H1 (cell line): ENCODE measurements around the gene SYNPO. TPM values are rescaled to one million over a fixed set of nuclear protein-coding genes. Genes with fewer than 3 reads are reported as not detected.

ENCODE experiments used
- CTCF ChIA-PET: fragments of 300-600 bp; sonication (Branson Sonifier 250); formaldehyde crosslinking; loops from one replicate; lab custom pipeline; 2021; ENCODE audit not compliant: partially characterized antibody; lab: Charles Lee
- POLR2A ChIA-PET: fragments of 300-600 bp; sonication (Branson Sonifier 250); formaldehyde crosslinking; loops from one replicate; lab custom pipeline; 2021; ENCODE audit warnings: inconsistent platforms; ENCODE audit not compliant: partially characterized antibody; lab: Charles Lee
- DNase-seq, 2 experiments: peaks; one replicate each; pipeline versions ENCODE4 v3.0.0 to v3.0.0-alpha.2; 2010 to 2022; ENCODE audit warnings: low spot score in 2 of 2, low read depth in 1 of 2, mixed read lengths in 1 of 2
- FAIRE-seq: peaks from 2 replicates; lab custom pipeline; 2011; peaks lifted over from hg19 to GRCh38; lab: Jason Lieb, UNC
- H2AFZ ChIP-seq: 2 replicates; pipeline ENCODE4 v1.8.1; 2012; ENCODE audit warnings: low read length, inconsistent platforms
- H2AK5ac ChIP-seq: 2 replicates; pipeline ENCODE4 v1.6.1; 2013; ENCODE audit warnings: low read depth, low read length
- H2BK120ac ChIP-seq: replicated peaks from 2 replicates; pipeline ENCODE3; 2013; ENCODE audit warnings: low read depth, low read length, inconsistent platforms
- H2BK12ac ChIP-seq: 2 replicates; pipeline ENCODE4 v1.6.1; 2013; ENCODE audit warnings: low read depth, low read length
- H2BK15ac ChIP-seq: 2 replicates; pipeline ENCODE4 v1.6.1; 2013; ENCODE audit warnings: low read length
- H2BK20ac ChIP-seq: 2 replicates; pipeline ENCODE4 v1.6.1; 2013; ENCODE audit warnings: low read length
- H2BK5ac ChIP-seq: 2 replicates; pipeline ENCODE4 v1.6.1; 2013; ENCODE audit warnings: low read depth, low read length
- H3K14ac ChIP-seq: 2 replicates; pipeline ENCODE4 v1.6.1; 2013; ENCODE audit warnings: inconsistent platforms; ENCODE audit not compliant: insufficient read length
- H3K18ac ChIP-seq: 2 replicates; pipeline ENCODE4 v1.6.1; 2013; ENCODE audit warnings: low read length; ENCODE audit errors: extremely low read depth
- H3K23ac ChIP-seq: 2 replicates; pipeline ENCODE4 v1.6.1; 2013; ENCODE audit warnings: inconsistent platforms; ENCODE audit not compliant: insufficient read length
- H3K23me2 ChIP-seq: 2 replicates; pipeline ENCODE4 v1.6.1; 2013; ENCODE audit warnings: low read depth, low read length
- H3K27ac ChIP-seq: 2 replicates; pipeline ENCODE4 v1.6.1; 2011; ENCODE audit warnings: low read depth, low read length, inconsistent platforms
- H3K27me3 ChIP-seq, 4 experiments: replicated peaks in 1 of 4; 1 replicate in 1 of 4; 2 replicates in 3 of 4; pipeline versions ENCODE4 v1.6.1 to v1.8.1; 2011 to 2013; ENCODE audit warnings: low read length in 3 of 4, mild to moderate bottlenecking in 3 of 4, inconsistent platforms in 2 of 4, mixed read lengths in 2 of 4, moderate library complexity in 1 of 4; ENCODE audit not compliant: control insufficient read depth in 3 of 4, insufficient read depth in 3 of 4; ENCODE audit errors: extremely low read depth in 1 of 4
- H3K36me3 ChIP-seq, 4 experiments: 2 replicates each; pipeline versions ENCODE4 v1.6.1 to v1.8.1; 2011 to 2013; ENCODE audit warnings: mild to moderate bottlenecking in 4 of 4, low read length in 3 of 4, moderate library complexity in 2 of 4, control low read depth in 1 of 4, inconsistent platforms in 1 of 4; ENCODE audit not compliant: insufficient read depth in 4 of 4, control insufficient read depth in 2 of 4
- H3K4ac ChIP-seq: replicated peaks from 2 replicates; pipeline ENCODE3; 2013; ENCODE audit warnings: low read length, low read depth, mixed read lengths, inconsistent platforms; ENCODE audit not compliant: insufficient read length
- H3K4me1 ChIP-seq, 4 experiments: replicated peaks in 1 of 4; 1 replicate in 1 of 4; 2 replicates in 3 of 4; pipeline versions ENCODE4 v1.6.1 to v1.8.1; 2011 to 2013; ENCODE audit warnings: low read length in 3 of 4, inconsistent platforms in 2 of 4, mixed read lengths in 1 of 4; ENCODE audit not compliant: insufficient read depth in 4 of 4, control insufficient read depth in 3 of 4
- H3K4me2 ChIP-seq, 2 experiments: 2 replicates each; pipeline versions ENCODE4 v1.6.1 to v1.8.1; 2011 to 2013; ENCODE audit warnings: low read depth in 2 of 2, low read length in 2 of 2, control low read depth in 1 of 2, inconsistent platforms in 1 of 2, mild to moderate bottlenecking in 1 of 2; ENCODE audit not compliant: insufficient read depth in 1 of 2
- H3K4me3 ChIP-seq, 4 experiments: fragments of 200-600, 300-600 bp in 1 of 4; sonication (generic), shearing (Covaris generic), sonication (Bioruptor Twin) in 1 of 4; 2 replicates each; pipeline versions ENCODE4 v1.5.1 to v1.8.1; 2011 to 2016; ENCODE audit warnings: low read length in 4 of 4, low read depth in 3 of 4, control low read depth in 2 of 4, inconsistent platforms in 2 of 4, mild to moderate bottlenecking in 2 of 4, mixed read lengths in 1 of 4, moderate library complexity in 1 of 4; ENCODE audit not compliant: insufficient read depth in 2 of 4; ENCODE audit errors: extremely low read depth in 1 of 4
- H3K56ac ChIP-seq: replicated peaks from 2 replicates; pipeline ENCODE3; 2013; ENCODE audit warnings: low read depth, mild to moderate bottlenecking, mixed read lengths, low read length, inconsistent platforms; ENCODE audit not compliant: insufficient read length
- H3K79me1 ChIP-seq: 2 replicates; pipeline ENCODE4 v1.6.1; 2013; ENCODE audit warnings: low read depth, low read length, control low read depth
- H3K79me2 ChIP-seq, 2 experiments: 2 replicates each; pipeline versions ENCODE4 v1.6.1 to v1.8.1; 2012 to 2013; ENCODE audit warnings: low read length in 2 of 2, mild to moderate bottlenecking in 2 of 2, inconsistent platforms in 1 of 2; ENCODE audit not compliant: insufficient read depth in 2 of 2, control insufficient read depth in 1 of 2
- H3K9ac ChIP-seq, 4 experiments: replicated peaks in 1 of 4; 1 replicate in 1 of 4; 2 replicates in 3 of 4; pipeline versions ENCODE4 v1.6.1 to v1.8.1; 2011 to 2013; ENCODE audit warnings: low read depth in 3 of 4, low read length in 3 of 4, control low read depth in 2 of 4, mild to moderate bottlenecking in 2 of 4, moderate library complexity in 2 of 4, inconsistent platforms in 1 of 4; ENCODE audit errors: extremely low read depth in 1 of 4
- H3K9me3 ChIP-seq, 2 experiments: 2 replicates each; pipeline versions ENCODE4 v1.6.1 to v1.8.1; 2012 to 2013; ENCODE audit warnings: mild to moderate bottlenecking in 2 of 2, moderate library complexity in 2 of 2, control low read depth in 1 of 2, inconsistent platforms in 1 of 2, low read depth in 1 of 2, low read length in 1 of 2, mixed read lengths in 1 of 2; ENCODE audit not compliant: insufficient read depth in 2 of 2
- H4K20me1 ChIP-seq, 2 experiments: replicated peaks in 1 of 2; 2 replicates each; pipeline versions ENCODE3 to v1.8.1; 2011 to 2013; ENCODE audit warnings: inconsistent platforms in 2 of 2, low read length in 2 of 2, mild to moderate bottlenecking in 1 of 2; ENCODE audit not compliant: insufficient read depth in 2 of 2, control insufficient read depth in 1 of 2
- H4K5ac ChIP-seq: 2 replicates; pipeline ENCODE4 v1.6.1; 2013; ENCODE audit warnings: low read length, low read depth, mixed read lengths, inconsistent platforms; ENCODE audit not compliant: insufficient read length
- H4K8ac ChIP-seq: 2 replicates; pipeline ENCODE4 v1.8.0; 2013; ENCODE audit warnings: mild to moderate bottlenecking, moderate library complexity, low read length, inconsistent platforms; ENCODE audit not compliant: insufficient read depth; ENCODE audit errors: extremely low read depth
- H4K91ac ChIP-seq: replicated peaks from 2 replicates; pipeline ENCODE3; 2013; ENCODE audit warnings: low read length, mixed read lengths, inconsistent platforms; ENCODE audit not compliant: insufficient read length
- CTCF ChIP-seq, 3 experiments: IDR thresholded peaks; 1 replicate in 2 of 3; 2 replicates in 1 of 3; pipeline versions ENCODE4 v1.5.1 to v1.6.1; 2011; ENCODE audit warnings: low read length in 3 of 3, mild to moderate bottlenecking in 3 of 3, inconsistent platforms in 2 of 3, low read depth in 1 of 3, moderate library complexity in 1 of 3; ENCODE audit not compliant: insufficient read depth in 1 of 3; ENCODE audit errors: control extremely low read depth in 1 of 3
- WGBS, 2 experiments: shearing (Covaris generic) in 1 of 2; methylation state at CpG; one replicate each; pipeline versions ENCODE4 v1.1.6 to v1.1.7; 2013 to 2015; ENCODE audit warnings: low lambda C conversion rate in 2 of 2, mixed read lengths in 2 of 2, inconsistent platforms in 1 of 2, low coverage in 1 of 2, missing lambda C conversion rate in 1 of 2; ENCODE audit not compliant: insufficient replicate concordance in 2 of 2, insufficient coverage in 1 of 2, insufficient read length in 1 of 2; ENCODE audit errors: extremely low coverage in 1 of 2, missing lambda C conversion rate in 1 of 2; 5-methylcytosine and 5-hydroxymethylcytosine counted together
- polyA plus RNA-seq, 7 experiments: library from polyadenylated mRNA; depleted of rRNA in 3 of 7; stranded (reverse) in 5 of 7; unstranded in 2 of 7; fragments of >200 nt in 5 of 7; fragments of 200-250 nt in 2 of 7; gene quantifications; 1 replicate in 5 of 7; 2 replicates in 1 of 7; 4 replicates in 1 of 7; pipeline versions ENCODE4 v1.2.1 to v1.2.3, GENCODE V29; 2011 to 2013; ENCODE audit warnings: missing spikeins in 2 of 7, mixed read lengths in 2 of 7
- total RNA-seq: library from RNA; stranded (reverse); fragmentation: NEBNext Ultra II Directional; extraction: Animal tissue kit (Norgen Biotek cat#: 25700); gene quantifications from 2 replicates; pipeline ENCODE4 v1.2.1, GENCODE V29; 2021

Gene SYNPO
- total and polyA plus RNA-seq, 2 of the 8 experiments (the other 6 are each of a cell fraction or from before 2014, with no cell fraction given), result 2.3 TPM

- Histone ChIP-seq H3K36me3 (no peaks in the 10 kb centered on the region), H3K14ac (no peak overlapping the region), H2BK20ac (no peak overlapping the region), H4K8ac (no peak overlapping the region), H3K27ac (no peak overlapping the region), H3K23me2 (no peaks in the 10 kb centered on the region), H3K4me3 (no peak overlapping the region), H2BK12ac (no peak overlapping the region), H3K23ac (no peak overlapping the region), H3K79me1 (no peaks in the 10 kb centered on the region), H2AFZ (no peak overlapping the region), H3K9ac (no peak overlapping the region), H4K20me1 (no peaks in the 10 kb centered on the region), H2BK5ac (no peak overlapping the region), H2BK120ac (no peak overlapping the region), H3K4me1 (0 out of 7 replicates have a peak, but pooled peaks cover 0 to 2% (median 0%) of the 10 kb centered on the region in 4 experiments), H3K27me3 (no peaks in the 10 kb centered on the region), H4K5ac (no peak overlapping the region), H3K56ac (no peak overlapping the region), H2AK5ac (no peak overlapping the region), H3K4ac (no peak overlapping the region), H4K91ac (no peak overlapping the region), H2BK15ac (no peak overlapping the region), H3K4me2 (no peak overlapping the region), H3K79me2 (no peaks in the 10 kb centered on the region), H3K9me3 (no peaks in the 10 kb centered on the region), H3K18ac (no peak overlapping the region)
- ChIA-PET CTCF (interaction anchor here (1.3 to 8.6 kb wide), 5 partner anchors 10 to 46 kb away, joined by 4 to 72 read pairs (median 8); no protein-coding TSS in a partner anchor), POLR2A (no interaction called here)
- no peak for FAIRE-seq
- no peak for DNase-seq
- TF ChIP-seq CTCF (IDR thresholded peaks at IDR 0.05; ENCODE audit: control extremely low read depth in 1 of 3, insufficient read depth in 1 of 3, low read depth in 1 of 3, low read length in 3 of 3), result no peak
- WGBS, 2 experiments, result 87% methylated on average over 6 of the region's 6 CpGs; no CpG with 5 or more reads in 1 of the 2 experiments
Observed at GRCh38 chr5:150607105-150607504, 33.4 kb upstream of the SYNPO start.
